ENCODE data around the gene DNMT1. TPM values are rescaled to one million over a fixed set of nuclear protein-coding genes. Genes with fewer than 3 reads are reported as not detected.
"Not testable (repeated sequence)": the region's sequence is repeated elsewhere in the genome, so short reads cannot be mapped to it uniquely, and the experiment has no call there.

DNMT1 gene
- total and polyA plus RNA-seq, 4 experiments from 2014 or later = 53.5 to 250 (median 187) TPM

DNA sequence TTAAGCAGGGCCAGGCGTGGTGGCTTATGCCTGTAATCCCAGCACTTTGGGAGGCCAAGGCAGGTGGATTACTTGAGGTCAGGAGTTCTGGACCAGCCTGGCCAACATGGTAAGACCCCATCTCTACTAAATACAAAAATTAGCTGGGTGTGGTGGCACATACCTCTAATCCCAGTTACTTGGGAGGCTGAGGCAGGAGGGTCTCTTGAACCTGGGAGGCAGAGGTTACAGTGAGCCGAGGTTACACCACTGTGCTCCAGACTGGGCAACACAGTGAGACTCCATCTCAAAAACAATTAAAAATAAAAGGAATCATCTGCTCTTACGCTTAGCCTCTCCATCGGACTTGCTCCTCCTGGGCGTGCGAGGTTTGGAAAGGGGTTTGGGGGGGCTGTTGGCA is 14.7 kb downstream of the DNMT1 start:
- H3K9me3 ChIP-seq (ENCODE audit: control insufficient read depth in 1 of 2, low read length in 2 of 2); H3K27ac ChIP-seq (ENCODE audit: low read depth, low read length); DNase-seq; H3K9me3 Mint-ChIP-seq; H3K4me1 ChIP-seq (ENCODE audit: insufficient read depth, low read length); H3K4me1 Mint-ChIP-seq; H3K27me3 ChIP-seq (ENCODE audit: insufficient read depth, low read length); POLR2A ChIA-PET (ENCODE audit: partially characterized antibody); H3K4me3 ChIP-seq (ENCODE audit: low read length in 2 of 2); H3K4me3 Mint-ChIP-seq; intact Hi-C loops (cut with micrococcal nuclease); H3K27me3 Mint-ChIP-seq; H3K27ac Mint-ChIP-seq: not testable (repeated sequence)
- CTCF ChIA-PET (ENCODE audit: partially characterized antibody) = interaction anchor here (1.4 to 1.9 kb wide), 2 partner anchors 37 to 70 kb away, joined by 4 to 8 read pairs; no protein-coding TSS in a partner anchor
- H3K36me3 ChIP-seq (ENCODE audit: insufficient read depth, low read length) = peaks cover 40% of the 10 kb centered on the region
- peaks cover 25 to 53% of the 10 kb centered on the region in 2 donors for H3K36me3 Mint-ChIP-seq

DNA sequence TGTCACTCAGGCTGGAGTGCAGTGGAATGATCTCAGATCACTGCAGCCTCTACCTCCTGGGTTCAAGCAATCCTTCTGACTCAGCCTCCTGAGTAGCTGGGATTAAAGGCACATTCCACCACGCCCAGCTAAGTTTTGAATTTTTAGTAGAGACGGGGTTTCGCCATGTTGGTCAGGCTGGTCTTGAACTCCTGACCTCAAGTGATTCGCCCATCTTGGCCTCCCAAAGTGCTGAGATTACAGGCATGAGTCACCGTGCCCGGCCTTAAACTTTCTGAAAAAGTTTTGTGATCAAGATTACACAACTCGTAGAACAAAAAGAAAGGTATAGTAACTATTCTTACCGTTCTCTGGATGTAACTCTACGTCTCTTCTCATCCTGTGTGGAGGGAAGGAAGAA is 21.2 kb downstream of the DNMT1 start:
- ChIA-PET POLR2A (ENCODE audit: partially characterized antibody) (no interaction called here), CTCF (ENCODE audit: partially characterized antibody) (interaction anchor here (1.0 to 1.6 kb wide), 2 partner anchors 77 kb away, joined by 4 to 6 read pairs; no protein-coding TSS in a partner anchor)
- peak overlapping the region in 3 of 7 donors; percentile 42 to 53 (median 48) for H3K27ac Mint-ChIP-seq
- peaks cover 0 to 4% (median 0%) of the 10 kb centered on the region in 8 donors for H3K9me3 Mint-ChIP-seq
- peaks cover 41 to 61% of the 10 kb centered on the region in 2 donors for H3K36me3 Mint-ChIP-seq
- H3K27me3 Mint-ChIP-seq = no peaks in the 10 kb centered on the region
- no peak for DNase-seq
- no peak overlapping the region for H3K27ac ChIP-seq (ENCODE audit: low read depth, low read length)
- peaks cover 0 to 3% (median under 1%) of the 10 kb centered on the region in 4 donors for H3K4me1 Mint-ChIP-seq
- H3K4me3 Mint-ChIP-seq = no peak overlapping the region
- no peaks in the 10 kb centered on the region for H3K4me1 ChIP-seq (ENCODE audit: insufficient read depth, low read length)
- no peaks in the 10 kb centered on the region for H3K9me3 ChIP-seq (ENCODE audit: control insufficient read depth in 1 of 2, low read length in 2 of 2)
- peaks cover 52% of the 10 kb centered on the region for H3K36me3 ChIP-seq (ENCODE audit: insufficient read depth, low read length)
- intact Hi-C loops (cut with micrococcal nuclease) = no loop called here
- no peak overlapping the region for H3K4me3 ChIP-seq (ENCODE audit: low read length in 2 of 2)
- no peaks in the 10 kb centered on the region for H3K27me3 ChIP-seq (ENCODE audit: insufficient read depth, low read length)

DNA sequence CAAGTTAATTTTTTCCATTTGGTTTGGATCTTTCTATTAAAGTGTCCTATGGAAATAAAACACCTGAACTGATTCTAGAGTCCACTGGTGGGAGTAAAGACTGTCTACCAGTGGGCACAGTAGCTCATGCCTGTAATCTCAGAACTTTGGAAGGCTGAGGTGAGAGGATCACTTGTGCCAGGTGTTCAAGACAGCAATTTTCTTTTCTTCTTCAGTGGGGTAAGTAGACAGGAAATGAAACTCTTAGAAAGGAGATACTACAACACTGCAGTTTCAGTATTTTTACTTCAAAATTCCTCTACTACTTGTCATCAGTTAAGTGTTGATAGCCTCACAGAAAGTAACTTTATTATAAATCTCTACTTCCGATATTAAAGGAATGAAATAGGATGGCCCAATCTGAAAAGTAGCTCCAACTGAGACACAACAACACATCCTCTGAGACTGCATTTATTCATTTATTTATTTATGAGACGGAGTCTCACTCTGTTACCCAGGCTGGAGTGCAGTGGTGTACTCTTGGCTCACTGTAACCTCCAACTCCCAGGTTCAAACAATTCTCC is 26.3 kb downstream of the DNMT1 start:
- H3K27ac Mint-ChIP-seq = peak overlapping the region in 3 of 7 donors; percentile 55 to 75 (median 72)
- H3K27me3 Mint-ChIP-seq = no peaks in the 10 kb centered on the region
- POLR2A ChIA-PET (ENCODE audit: partially characterized antibody) = no interaction called here
- no peak overlapping the region for H3K4me3 ChIP-seq (ENCODE audit: low read length in 2 of 2)
- peaks cover 44% of the 10 kb centered on the region for H3K36me3 ChIP-seq (ENCODE audit: insufficient read depth, low read length)
- H3K4me1 Mint-ChIP-seq = peaks cover 0 to 5% (median 2%) of the 10 kb centered on the region in 4 donors
- no peak for DNase-seq
- H3K9me3 ChIP-seq (ENCODE audit: control insufficient read depth in 1 of 2, low read length in 2 of 2) = no peaks in the 10 kb centered on the region
- peaks cover 26 to 57% of the 10 kb centered on the region in 2 donors for H3K36me3 Mint-ChIP-seq
- peak overlapping the region in 1 of 8 donors; percentile 26 for H3K4me3 Mint-ChIP-seq
- H3K9me3 Mint-ChIP-seq = no peaks in the 10 kb centered on the region
- no peaks in the 10 kb centered on the region for H3K27me3 ChIP-seq (ENCODE audit: insufficient read depth, low read length)
- no peak overlapping the region for H3K27ac ChIP-seq (ENCODE audit: low read depth, low read length)
- intact Hi-C loops (cut with micrococcal nuclease) = no loop called here
- H3K4me1 ChIP-seq (ENCODE audit: insufficient read depth, low read length) = no peaks in the 10 kb centered on the region
- CTCF ChIA-PET (ENCODE audit: partially characterized antibody) = interaction anchor here (1.4 kb wide), 1 partner anchor 82 kb away, joined by 4 read pairs; no protein-coding TSS in a partner anchor

DNA sequence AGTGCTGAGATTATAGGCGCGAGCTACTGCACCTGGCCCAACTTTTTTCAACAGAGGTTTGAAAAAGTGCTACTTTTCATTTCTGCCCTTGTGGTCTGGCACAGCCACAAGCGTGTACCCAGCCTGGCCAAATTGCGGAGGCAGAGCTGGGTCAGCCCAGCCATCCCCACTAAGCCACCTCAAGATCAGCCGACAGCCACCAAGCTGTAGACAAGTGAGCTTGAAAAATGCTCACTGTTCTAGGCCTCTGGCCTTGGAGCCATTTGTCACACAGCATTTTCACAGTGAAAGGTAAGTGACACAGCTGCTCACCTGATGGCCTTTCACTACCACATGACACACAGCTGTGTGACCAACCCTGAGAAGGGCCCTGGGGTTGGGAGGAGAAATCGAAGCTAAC is 27.3 kb downstream of the DNMT1 start:
- H3K36me3 Mint-ChIP-seq = peaks cover 28 to 57% of the 10 kb centered on the region in 2 donors

DNA sequence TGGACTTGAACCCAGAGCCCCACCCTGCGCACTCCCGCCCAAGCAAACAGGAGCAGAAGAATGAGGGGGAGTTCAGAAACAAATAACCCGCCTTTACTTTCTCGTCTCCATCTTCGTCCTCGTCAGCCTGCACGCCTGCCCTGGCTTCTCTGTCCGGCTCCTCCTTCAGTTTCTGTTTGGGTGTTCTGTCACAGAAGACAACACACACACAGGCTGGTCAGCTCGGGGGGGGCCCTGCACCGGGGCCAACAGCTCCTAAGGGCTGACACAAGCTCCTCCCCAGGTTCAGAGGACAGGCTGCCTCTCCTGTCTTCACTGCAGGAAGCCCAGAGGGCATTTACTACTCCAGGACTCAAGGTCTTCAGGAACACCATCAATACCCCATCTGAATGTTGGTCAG is 28.3 kb downstream of the DNMT1 start:
- CTCF ChIA-PET (ENCODE audit: partially characterized antibody); H3K9me3 ChIP-seq (ENCODE audit: control insufficient read depth in 1 of 2, low read length in 2 of 2): not testable (repeated sequence)

More for the DNA sequence above, 27.3 kb downstream of the DNMT1 start:
- Mint-ChIP-seq H3K27ac (peak overlapping the region in 1 of 7 donors; percentile 37), H3K27me3 (no peaks in the 10 kb centered on the region), H3K4me3 (no peak overlapping the region), H3K4me1 (peaks cover 0 to 4% (median 1%) of the 10 kb centered on the region in 4 donors), H3K9me3 (no peaks in the 10 kb centered on the region)
- H3K27me3 ChIP-seq (ENCODE audit: insufficient read depth, low read length) = no peaks in the 10 kb centered on the region
- no peaks in the 10 kb centered on the region for H3K9me3 ChIP-seq (ENCODE audit: control insufficient read depth in 1 of 2, low read length in 2 of 2)
- CTCF ChIA-PET (ENCODE audit: partially characterized antibody) = interaction anchor here (0.6 to 0.9 kb wide), 3 partner anchors 56 to 237 kb away, joined by 3 read pairs; no protein-coding TSS in a partner anchor
- H3K4me3 ChIP-seq (ENCODE audit: low read length in 2 of 2) = no peak overlapping the region
- intact Hi-C loops (cut with micrococcal nuclease) = no loop called here
- no peak for DNase-seq
- POLR2A ChIA-PET (ENCODE audit: partially characterized antibody) = no interaction called here
- H3K27ac ChIP-seq (ENCODE audit: low read depth, low read length) = no peak overlapping the region
- peaks cover 41% of the 10 kb centered on the region for H3K36me3 ChIP-seq (ENCODE audit: insufficient read depth, low read length)
- no peaks in the 10 kb centered on the region for H3K4me1 ChIP-seq (ENCODE audit: insufficient read depth, low read length)

DNA sequence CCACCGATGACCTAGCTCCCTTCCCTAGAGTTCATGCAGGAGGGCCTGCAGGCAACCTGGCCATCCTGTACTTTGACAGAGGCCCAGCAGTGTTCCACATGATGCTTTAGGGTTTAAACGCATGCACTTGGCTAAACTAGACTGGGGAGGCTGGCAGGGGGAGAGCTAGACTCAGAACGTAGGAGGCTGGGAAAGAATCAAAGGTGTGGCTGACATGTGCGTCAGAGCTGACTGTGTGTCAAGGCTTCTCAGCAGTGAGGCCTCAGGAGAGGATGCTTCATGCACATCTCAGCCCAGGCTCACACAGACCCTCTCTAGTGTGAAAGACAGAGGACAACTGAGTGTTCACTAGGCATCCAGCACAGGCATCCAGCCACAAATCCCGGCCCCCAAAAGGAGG is 28.7 kb downstream of the DNMT1 start:
- Mint-ChIP-seq H3K27ac (peak overlapping the region in 1 of 7 donors; percentile 53), H3K4me1 (peaks cover 0 to 4% (median 1%) of the 10 kb centered on the region in 4 donors), H3K9me3 (no peaks in the 10 kb centered on the region), H3K4me3 (no peak overlapping the region), H3K36me3 (peaks cover 31 to 60% of the 10 kb centered on the region in 2 donors), H3K27me3 (no peaks in the 10 kb centered on the region)
- no peak for DNase-seq
- intact Hi-C loops (cut with micrococcal nuclease) = no loop called here
- ChIA-PET POLR2A (ENCODE audit: partially characterized antibody) (no interaction called here), CTCF (ENCODE audit: partially characterized antibody) (no interaction called here)
- H3K36me3 ChIP-seq (ENCODE audit: insufficient read depth, low read length) = peaks cover 43% of the 10 kb centered on the region
- no peak overlapping the region for H3K4me3 ChIP-seq (ENCODE audit: low read length in 2 of 2)
- H3K9me3 ChIP-seq (ENCODE audit: control insufficient read depth in 1 of 2, low read length in 2 of 2) = no peaks in the 10 kb centered on the region
- no peak overlapping the region for H3K27ac ChIP-seq (ENCODE audit: low read depth, low read length)
- no peaks in the 10 kb centered on the region for H3K4me1 ChIP-seq (ENCODE audit: insufficient read depth, low read length)
- H3K27me3 ChIP-seq (ENCODE audit: insufficient read depth, low read length) = no peaks in the 10 kb centered on the region

More for the DNA sequence above, 28.3 kb downstream of the DNMT1 start:
- POLR2A ChIA-PET (ENCODE audit: partially characterized antibody); H3K27me3 ChIP-seq (ENCODE audit: insufficient read depth, low read length); H3K4me3 Mint-ChIP-seq; H3K27ac ChIP-seq (ENCODE audit: low read depth, low read length); H3K4me1 ChIP-seq (ENCODE audit: insufficient read depth, low read length); H3K4me3 ChIP-seq (ENCODE audit: low read length in 2 of 2); H3K4me1 Mint-ChIP-seq; H3K9me3 Mint-ChIP-seq; DNase-seq; intact Hi-C loops (cut with micrococcal nuclease); H3K27me3 Mint-ChIP-seq: not testable (repeated sequence)
- H3K27ac Mint-ChIP-seq = peak overlapping the region in 3 of 7 donors; percentile 24 to 70 (median 61)
- H3K36me3 Mint-ChIP-seq = peaks cover 29 to 62% of the 10 kb centered on the region in 2 donors
- H3K36me3 ChIP-seq (ENCODE audit: insufficient read depth, low read length) = peaks cover 41% of the 10 kb centered on the region

DNA sequence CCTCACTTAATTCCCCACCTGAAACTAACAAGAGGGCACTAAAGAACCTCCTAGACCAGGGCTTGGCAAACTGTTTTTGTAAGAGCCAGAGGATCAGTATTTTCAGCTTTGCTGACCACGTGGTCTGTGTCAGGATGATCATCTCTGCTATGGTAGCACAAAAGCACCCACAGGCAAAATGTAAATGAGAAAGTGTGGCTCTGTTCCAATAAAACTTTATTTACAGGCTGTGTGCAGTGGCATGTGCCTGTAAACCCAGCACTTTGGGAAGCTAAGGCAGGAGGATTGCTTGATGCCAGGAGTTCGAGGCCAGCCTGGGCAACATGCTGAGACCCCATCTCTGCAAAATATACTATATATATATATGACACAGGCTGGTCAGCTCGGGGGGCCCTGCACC is 31.2 kb downstream of the DNMT1 start:
- Mint-ChIP-seq H3K4me1 (peaks cover 0 to 3% (median under 1%) of the 10 kb centered on the region in 4 donors), H3K36me3 (peaks cover 42 to 63% of the 10 kb centered on the region in 2 donors), H3K27me3 (no peaks in the 10 kb centered on the region), H3K9me3 (no peaks in the 10 kb centered on the region), H3K27ac (peak overlapping the region in 5 of 7 donors; percentile 53 to 81 (median 70)), H3K4me3 (no peak overlapping the region)
- intact Hi-C loops (cut with micrococcal nuclease) = no loop called here
- H3K4me1 ChIP-seq (ENCODE audit: insufficient read depth, low read length) = no peaks in the 10 kb centered on the region
- no peaks in the 10 kb centered on the region for H3K9me3 ChIP-seq (ENCODE audit: control insufficient read depth in 1 of 2, low read length in 2 of 2)
- no peaks in the 10 kb centered on the region for H3K27me3 ChIP-seq (ENCODE audit: insufficient read depth, low read length)
- no peak overlapping the region for H3K4me3 ChIP-seq (ENCODE audit: low read length in 2 of 2)
- no peak overlapping the region for H3K27ac ChIP-seq (ENCODE audit: low read depth, low read length)
- DNase-seq = no peak
- H3K36me3 ChIP-seq (ENCODE audit: insufficient read depth, low read length) = peaks cover 56% of the 10 kb centered on the region
- ChIA-PET POLR2A (ENCODE audit: partially characterized antibody) (interaction anchor here (1.7 kb wide), 1 partner anchor 20 kb away, joined by 3 read pairs; no protein-coding TSS in a partner anchor), CTCF (ENCODE audit: partially characterized antibody) (no interaction called here)

All from CD4-positive, alpha-beta memory T cell (primary cell).